NOMO-1 treated with DMSO at 0.1 percent for 48 hours (cell line): ENCODE data around the gene SLC9A7.

Experiments
- DNase-seq: peaks from one replicate; lab custom pipeline; 2025; ENCODE audit not compliant: unreplicated experiment; lab: John Stamatoyannopoulos, UW

SLC9A7 gene

DNA sequence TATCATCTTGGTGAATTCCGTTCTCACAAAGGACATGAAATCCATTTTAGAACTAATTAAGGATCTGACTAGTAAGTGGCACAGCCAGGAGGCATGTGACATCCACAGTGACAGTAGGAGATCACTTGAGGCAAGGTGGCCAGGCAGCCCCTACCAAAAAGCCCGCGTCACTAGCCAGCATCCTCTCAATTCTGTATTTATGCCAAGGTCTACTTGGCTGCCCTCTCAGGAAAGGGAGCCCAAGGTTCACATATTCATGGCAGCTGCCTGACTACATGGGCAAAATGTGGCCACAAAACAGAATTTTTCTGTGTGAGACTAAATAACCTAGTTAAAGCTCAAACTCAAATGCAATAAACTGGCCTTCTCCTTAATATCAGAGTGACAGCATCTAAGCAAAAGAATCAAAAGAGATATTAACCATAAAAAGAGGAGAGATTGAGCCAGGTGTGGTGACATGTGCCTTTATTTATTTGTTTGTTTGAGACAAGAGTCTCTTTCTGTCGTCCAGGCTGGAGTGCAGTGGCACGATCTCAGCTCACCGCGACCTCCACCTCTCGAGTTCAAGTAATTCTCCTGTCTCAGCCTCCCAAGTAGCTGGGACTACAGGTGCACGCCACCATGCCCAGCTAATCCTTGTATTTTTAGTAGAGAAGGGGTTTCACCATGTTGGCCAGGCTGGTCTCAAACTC lies 51.5 kb downstream of the SLC9A7 start:
- DNase-seq = no peak

- DNase-seq = no peak
These were observed 54.0 kb downstream of the SLC9A7 start for GRCh38 chrX:46704767-46705386.

DNA sequence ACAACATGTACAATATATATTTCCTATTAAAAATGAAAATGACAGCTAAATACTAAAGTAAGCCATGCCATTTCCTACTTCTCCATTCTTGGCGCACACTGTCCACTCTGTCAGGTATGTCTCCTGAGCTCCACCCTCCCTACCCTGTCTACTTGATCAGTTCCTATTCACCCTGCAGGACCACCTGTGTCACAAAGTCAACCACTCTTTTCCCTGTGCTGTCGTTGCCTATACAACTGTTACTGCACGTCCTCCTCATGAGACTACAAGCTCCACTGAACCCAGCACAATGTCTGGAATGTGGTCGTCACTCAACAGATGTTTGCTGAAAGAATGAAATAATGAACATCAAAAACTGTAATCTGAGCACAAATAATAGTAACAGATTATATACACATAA lies 54.9 kb downstream of the SLC9A7 start:
- no peak for DNase-seq

- DNase-seq = no peak
These were observed 60.2 kb downstream of the SLC9A7 start for GRCh38 chrX:46698691-46699090.

- no peak for DNase-seq
These were observed 63.4 kb downstream of the SLC9A7 start for GRCh38 chrX:46695491-46695890.

GRCh38 chrX:46694549-46694948 lies 64.4 kb downstream of the SLC9A7 start:
- no peak for DNase-seq

GRCh38 chrX:46693149-46693548 lies 65.8 kb downstream of the SLC9A7 start:
- DNase-seq = peak; percentile 19

GRCh38 chrX:46690818-46691217 lies 68.1 kb downstream of the SLC9A7 start:
- no peak for DNase-seq

DNA sequence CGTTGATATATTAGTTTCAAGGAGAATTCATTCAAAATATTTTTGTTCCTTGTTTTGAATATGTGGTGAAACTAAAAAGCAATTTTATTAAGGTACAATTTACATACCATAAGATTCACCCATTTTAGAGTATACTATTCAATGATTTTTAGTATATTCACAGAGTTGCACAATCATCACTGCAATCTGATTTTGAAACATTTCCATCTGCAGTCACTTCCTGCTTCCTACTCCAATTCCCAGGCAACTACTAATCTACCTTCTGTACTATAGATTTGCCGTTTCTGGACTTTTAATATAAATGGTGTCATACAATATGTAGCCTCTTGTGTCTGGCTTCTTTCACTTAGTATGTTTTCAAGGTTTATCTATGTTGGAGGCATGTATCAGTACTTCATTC lies 71.3 kb downstream of the SLC9A7 start:
- no peak for DNase-seq

- DNase-seq = peak; percentile 28
These were observed 72.8 kb downstream of the SLC9A7 start for GRCh38 chrX:46686003-46686645.

- DNase-seq = no peak
These were observed 75.9 kb downstream of the SLC9A7 start for GRCh38 chrX:46683048-46683447.

DNA sequence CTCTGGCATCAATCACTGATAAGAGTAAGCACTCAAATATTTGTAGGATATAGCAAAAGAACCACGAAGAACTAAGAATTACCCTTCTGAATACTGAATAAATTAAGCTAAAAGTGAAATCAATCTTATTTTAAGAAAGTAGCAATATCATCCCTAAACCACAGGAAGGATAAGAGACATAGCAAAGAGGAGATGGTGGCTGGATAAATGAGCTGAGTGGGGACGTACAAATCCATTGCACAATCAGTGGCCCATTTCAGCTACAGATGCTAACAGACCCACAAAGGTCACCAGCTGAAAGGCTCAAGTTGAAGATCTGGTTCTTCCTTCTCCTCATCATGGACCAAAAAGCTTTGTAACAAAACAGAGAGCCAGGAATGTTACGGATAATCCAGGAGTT lies 77.1 kb downstream of the SLC9A7 start:
- DNase-seq = no peak

GRCh38 chrX:46678232-46678631 lies 80.7 kb downstream of the SLC9A7 start:
- no peak for DNase-seq

GRCh38 chrX:46676399-46677356 lies 82.2 kb downstream of the SLC9A7 start:
- peak; percentile 41 for DNase-seq

- DNase-seq = no peak
These were observed 85.1 kb downstream of the SLC9A7 start for GRCh38 chrX:46673620-46674359.

DNA sequence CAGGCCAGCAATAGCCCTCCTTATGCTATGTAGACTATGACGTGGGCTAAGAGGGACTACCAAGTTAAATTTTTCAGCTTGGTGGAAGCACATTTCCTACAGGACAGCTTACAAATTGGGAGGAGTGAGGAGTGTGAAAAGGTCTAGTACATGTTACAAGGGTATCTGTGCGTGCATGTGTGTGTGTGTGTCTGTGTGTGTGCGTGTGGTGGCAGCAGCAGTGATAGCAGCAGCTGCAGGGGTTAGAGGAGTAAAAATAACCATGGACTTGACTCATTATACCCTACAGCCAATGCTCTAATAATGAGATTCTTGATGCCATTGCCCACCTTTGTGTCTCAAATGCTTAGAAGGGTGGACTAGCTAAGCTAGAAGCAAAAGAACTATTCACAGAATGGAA lies 88.6 kb downstream of the SLC9A7 start:
- no peak for DNase-seq

GRCh38 chrX:46666831-46667230 lies 92.1 kb downstream of the SLC9A7 start:
- no peak for DNase-seq

DNA sequence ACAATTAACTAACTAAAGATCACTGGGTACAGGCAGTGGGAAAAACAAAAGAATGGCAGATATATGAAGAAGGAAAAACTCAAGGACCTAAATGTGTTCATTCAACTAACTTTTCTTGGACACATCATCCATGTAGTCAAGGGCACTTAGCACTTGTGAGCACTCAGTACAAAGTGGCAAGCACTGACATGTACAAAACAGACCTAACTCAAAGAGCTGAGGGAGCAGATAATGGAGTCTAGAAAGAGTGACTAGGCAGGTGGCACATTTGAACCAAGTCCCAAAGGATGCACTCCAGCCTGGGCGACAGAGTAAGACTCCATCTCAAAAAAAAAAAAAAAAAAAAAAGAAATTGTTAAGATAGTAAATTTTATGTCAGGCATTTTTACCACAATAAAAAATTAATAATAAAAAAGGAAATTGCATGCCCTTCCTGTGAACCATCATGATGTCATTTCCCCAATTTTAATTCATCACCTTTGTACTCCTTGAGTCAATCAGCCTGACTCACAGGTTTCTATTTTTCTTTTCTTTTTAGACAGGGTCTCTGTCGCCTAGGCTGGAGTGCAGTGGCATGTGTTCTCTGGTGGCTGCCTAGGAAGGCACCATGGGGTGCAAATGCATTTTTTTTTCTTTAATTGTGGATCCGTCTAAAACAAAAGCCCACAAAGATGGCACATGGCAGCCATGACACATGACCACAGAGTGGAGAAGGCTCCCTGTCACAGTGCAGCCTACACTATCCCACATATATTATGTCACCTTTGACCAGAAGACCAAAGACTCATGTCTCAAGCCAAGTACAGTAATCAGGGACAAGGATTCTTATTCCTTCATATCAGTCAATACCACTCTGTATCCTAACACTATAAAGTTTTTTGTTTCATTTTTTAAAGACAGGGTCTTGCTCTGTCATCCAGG lies 93.4 kb downstream of the SLC9A7 start:
- peak; percentile 16 for DNase-seq

GRCh38 chrX:46662188-46662958 lies 96.5 kb downstream of the SLC9A7 start:
- DNase-seq = no peak
